SKM-1 treated with dmso at 0.1 percent for 144 hours (cell line): ENCODE measurements around the gene LTBP2.

Experiments used
- DNase-seq: peaks from one replicate; lab custom pipeline; 2025; ENCODE audit not compliant: unreplicated experiment; lab: John Stamatoyannopoulos, UW

Gene LTBP2

DNA sequence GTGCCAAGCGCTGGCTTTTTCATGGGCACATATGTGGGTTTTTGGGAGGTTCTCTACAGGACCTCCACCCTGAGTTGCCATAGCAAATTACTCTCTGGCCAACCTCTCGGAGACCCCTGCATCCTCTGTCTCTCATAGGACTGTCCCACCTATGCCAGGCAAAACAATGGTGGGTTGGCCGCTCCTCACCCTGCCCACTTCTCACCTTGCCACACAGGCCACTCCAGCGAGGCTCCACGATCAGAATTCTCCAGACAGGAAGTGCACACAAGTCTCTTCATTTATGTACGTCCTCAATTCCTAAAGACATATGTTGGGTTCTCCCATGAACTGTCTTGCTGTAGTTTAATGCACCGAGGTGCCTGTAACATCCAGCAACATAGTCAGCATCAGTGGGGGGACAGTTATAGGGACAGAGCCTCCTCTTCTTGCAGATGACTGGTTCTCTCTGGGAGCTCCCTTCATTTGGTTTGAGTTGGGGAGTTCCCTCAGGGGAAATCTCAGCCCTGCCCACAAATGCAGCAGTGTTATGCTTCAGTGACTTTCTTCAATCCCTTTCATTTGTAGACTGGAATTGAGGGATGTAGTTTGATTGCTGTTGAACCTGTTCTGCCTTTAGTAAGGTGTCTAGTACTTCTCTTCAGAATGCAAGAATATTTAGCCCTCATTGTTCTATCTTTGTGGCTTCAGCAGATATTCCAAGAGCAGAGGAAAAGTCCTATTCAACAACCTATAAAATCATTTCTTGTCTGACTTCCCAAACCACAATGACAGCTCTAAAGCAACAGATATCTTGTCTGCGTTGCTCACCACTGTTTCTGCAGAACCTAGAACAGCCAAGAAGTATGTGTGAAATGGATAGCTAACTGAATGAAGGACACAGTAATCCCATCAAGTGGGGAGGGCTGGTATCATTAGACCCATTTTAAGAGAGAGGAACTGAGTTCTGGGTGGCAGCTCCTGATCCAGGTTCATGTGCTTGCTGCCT, 2.8 kb upstream of the LTBP2 start:
- DNase-seq: no peak

DNA sequence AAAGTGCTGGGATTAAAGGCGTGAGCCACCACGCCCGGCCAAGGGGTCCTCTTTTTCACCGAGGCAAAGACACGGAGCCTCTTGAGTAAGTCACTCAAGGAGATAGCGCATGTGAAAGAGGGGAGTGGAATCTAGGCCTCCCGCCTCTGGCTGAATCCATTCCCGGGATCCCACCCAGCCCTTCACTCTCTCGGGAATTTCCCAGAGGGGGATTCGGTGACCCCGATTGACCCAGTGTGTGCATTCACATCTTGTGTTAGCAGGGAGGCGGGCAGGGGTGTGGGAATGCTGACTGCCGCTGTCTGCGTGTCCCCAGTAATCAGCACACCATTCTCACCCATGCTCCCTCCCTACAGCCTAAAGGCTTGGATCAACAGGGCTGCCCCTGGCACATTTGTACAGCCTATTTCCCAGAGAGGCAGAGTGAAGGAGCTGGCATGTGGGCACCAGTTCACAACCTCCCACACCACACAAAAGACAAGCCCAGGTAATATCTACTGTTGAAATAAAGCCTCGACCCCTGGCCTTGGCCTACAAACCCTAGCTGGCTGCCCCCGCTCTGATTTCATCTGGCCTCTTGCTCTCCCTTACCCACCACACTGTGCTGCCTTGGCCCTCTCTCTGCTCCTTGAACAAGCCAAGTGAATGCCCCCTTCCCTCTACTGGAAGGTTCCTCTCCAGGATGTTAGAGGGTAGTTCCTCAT, 1.3 kb upstream of the LTBP2 start:
- no peak for DNase-seq

DNA sequence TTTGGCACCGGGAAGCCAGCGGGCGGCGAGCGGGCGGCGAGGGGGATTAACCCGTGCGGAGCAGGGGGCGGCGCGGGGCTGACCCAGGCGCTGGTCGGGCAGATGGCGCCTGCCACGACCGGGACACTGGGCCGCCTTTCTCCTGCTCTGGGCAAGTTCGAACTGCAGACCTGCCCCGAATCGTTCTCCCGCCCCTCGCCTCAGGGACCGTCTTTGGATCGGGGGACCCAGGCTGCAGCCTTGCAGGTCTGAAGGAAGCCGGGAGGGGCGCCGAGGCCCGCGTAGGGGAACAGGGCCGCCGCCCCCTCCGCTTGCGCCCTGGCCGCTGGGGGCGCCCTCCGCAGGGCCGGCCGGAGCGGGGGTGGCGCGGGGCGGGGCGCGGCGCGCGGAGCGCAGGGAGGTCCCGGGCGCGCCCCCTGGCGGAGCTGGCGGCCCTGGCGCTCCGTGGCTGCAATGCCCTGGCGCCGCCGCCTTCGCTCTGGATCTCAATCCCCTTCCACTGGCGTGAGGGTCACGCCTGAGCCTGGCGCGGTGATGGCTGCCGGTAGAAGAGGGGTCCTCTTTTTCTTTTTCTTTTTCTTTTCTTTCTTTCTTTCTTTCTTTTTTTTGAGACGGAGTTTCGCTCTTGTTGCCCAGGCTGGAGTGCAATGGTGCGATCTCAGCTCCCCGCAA, 449 bp upstream of the LTBP2 start:
- peak; percentile 41 for DNase-seq

DNA sequence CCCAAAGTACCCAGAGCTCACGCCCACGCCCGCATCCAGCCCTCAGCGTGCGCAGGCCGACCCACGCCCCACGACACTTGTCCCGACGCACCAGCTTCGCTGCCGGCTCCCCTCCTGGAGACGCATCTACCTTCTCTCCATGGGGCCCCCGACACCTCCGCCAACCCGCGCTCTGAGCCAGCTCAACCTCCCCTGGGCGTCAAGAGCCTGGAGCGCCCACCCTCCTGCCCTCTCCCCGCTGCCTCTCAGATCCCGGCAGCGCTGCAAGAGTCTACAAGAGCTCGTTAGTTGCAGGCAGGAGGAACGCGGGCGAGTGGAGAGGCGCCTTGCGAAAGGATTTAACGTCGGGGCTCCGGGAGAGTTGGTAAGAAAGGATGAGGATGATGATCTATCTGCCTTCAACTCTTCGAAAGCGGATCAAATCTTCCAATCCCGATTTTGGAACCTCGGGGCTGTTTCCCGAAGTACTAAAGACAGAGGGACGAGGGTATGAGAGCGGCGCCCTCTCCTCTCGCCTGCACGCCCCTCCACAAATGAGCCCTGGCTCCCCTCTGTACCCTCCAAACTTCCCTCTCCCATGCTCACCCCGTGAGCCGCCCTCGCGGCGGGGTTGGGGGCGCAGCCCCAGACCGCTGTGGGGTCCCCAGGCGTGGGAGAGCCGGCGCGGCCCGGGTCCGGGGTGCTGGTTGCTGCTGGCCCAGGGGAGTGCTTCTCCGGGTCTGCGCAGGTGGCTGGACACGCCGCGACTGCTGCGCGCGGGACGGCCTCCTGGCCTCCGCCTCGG, 979 bp downstream of the LTBP2 start:
- no peak for DNase-seq

DNA sequence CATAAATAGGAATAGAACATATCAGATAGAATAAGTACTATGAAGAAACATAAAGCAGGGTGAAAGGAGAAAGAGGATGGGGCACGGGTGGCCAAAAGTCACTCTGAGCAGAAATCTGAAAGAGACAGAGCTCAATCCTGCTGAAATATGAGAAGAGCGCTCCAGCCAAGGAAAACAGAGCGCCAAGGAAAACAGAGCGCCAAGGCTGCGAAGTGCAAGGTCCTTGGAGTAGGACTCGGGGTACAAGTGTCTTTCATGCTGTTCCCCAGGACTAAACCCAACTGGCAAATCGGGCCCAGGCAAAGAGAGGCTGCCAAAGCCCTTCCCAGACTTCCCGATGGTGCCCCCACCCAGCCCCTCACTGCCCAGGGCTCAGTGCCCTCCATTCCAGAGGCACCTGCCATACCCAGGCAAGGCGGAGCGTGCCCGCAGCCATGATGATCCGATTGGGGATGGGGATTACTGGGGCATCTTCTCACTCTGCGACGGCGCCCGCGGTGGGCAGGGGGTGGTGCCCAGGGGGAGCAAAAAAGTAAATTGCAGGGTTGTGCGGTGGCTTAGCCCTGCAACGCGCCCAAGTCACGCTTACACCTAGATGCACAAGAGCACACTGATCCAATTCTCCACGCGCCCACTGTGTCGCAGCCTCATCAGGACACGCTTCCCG, 1.7 kb downstream of the LTBP2 start:
- DNase-seq: no peak

DNA sequence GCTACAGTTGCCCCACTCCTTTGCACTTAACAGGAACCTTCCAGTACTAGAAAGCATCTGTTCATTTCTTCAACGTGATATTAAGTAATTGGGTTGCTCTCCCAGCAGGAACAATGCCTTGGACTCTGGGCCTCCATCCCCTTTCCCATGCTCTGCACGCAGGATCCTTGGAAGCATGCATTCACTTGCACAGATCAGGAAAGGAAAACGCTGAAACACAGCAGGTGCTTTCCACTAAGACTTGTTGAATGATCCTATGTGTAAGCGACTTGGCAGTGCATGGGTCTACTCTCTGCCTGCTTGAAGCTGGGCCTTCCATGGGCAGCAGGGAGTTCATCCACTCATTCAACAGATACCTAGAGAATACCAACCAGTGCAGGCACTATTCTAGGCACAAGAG, 2.3 kb downstream of the LTBP2 start:
- no peak for DNase-seq

DNA sequence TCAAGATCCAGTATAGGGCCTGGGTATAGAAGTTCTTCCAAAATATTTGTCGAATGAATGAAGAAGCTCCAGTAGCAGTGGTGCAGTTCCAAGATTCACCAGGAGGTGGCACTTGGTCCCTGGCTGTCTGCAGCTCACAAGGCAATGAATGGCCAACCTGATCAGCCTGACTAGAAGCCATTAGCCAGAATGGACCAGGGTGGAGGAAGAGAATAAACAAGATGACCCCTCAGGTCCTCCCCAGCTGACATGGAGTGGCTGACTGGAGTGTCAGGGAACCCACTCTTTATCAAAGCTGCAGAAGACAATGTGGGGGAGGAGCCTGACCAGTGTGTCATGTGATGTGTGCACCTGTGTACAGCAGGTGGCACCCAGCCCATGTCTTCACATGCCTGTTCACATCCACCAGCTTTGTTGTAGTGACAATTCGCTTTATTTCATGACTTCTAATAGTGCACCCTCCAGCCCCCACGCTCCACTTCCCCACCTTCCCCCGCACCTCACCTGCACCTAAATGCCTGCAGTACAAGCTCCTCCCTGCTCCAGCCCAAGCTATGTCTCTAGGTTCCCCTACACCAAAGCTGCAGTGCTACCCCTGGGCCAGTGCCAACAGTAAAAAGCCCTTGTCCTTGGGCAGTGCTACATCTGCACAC, 3.0 kb downstream of the LTBP2 start:
- DNase-seq: peak; percentile 51

DNA sequence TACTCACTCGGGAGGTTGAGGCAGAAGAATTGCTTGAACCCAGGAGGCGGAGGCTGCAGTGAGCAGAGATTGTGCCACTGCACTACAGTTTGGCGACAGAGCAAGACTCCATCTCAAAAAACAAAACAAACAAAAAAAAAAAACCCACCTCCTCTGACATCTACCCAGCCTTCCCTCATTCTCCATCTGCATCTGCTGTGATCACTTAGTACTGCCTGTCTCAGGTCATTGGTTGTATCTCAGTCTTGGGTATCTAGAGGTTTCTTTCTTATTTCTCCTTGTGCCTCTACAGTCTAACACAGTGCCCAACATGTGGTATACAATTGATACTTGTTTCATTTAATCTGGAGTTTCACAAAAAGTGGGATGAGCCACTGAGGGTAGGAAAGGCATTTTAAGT, 5.3 kb downstream of the LTBP2 start:
- DNase-seq: no peak

DNA sequence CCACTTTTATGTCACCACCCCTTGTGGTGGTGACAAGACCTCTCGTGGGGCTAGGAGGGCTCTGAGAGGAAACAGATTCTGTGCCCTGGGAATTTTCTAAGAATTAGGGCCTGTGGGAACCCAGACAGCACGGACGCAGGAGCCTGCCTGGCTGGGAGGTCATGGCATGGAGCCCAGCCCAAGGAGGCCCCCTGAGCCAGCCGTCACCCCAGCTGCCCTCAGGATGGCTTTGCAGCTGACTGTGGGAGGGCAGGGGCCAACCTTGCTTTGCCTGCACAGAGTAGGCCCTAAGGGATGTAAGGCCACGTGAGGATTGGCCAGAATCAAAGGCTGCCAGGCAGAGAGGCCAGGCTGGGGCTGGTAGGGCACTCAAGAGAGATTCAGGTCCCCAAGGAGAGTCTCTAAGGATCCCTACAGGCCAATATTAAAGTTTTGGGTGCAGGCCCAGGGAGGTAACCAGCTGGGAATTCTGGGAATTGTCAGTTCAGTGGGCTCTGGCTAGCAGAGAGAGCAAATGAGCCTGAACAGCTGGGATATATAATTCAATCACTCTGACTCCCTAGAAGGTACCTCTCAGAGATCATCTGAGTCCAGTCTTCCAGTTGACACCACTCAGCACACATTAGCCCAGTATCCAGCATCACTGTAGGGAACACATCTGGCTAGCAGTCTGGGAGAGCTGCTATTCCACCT, 6.4 kb downstream of the LTBP2 start:
- no peak for DNase-seq

DNA sequence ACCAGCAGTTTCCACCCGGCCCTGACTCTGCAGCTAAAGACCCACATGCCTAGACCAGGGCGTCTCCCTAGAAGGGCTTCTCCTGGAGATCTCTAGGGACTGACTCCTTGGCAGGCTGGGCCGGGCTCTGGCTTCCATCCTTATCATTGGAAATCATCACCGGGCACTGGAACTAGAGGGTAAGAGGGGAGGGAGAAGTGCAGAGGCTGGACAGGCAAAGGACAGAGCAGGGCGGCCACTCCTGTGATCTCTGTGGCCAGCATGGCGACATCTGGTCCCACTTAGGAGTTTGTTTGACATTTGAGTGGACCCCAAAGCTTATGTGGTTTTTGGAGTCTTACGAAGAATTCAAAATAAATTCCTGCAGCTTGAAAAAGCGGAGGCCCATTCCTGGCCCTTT, 7.1 kb downstream of the LTBP2 start:
- DNase-seq: no peak

DNA sequence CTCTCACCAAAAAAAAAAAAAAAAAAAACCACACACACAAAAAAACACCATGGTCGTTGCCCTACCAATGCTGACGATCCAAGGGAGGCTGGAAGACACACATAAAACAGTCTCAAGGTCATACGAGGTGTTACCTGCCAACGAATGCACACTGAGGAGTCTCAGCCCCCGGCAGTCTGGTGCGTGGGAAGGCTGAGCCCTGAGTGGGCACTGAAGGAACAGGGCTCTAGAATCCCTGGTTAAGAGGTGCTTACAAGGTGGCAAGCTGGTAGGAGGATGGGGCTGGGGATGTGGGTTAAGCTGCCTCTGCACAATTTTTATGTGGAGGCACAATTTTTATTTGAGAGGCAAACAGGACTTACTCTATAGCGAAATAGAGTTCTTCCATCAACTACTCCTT, 7.9 kb downstream of the LTBP2 start:
- DNase-seq: no peak

DNA sequence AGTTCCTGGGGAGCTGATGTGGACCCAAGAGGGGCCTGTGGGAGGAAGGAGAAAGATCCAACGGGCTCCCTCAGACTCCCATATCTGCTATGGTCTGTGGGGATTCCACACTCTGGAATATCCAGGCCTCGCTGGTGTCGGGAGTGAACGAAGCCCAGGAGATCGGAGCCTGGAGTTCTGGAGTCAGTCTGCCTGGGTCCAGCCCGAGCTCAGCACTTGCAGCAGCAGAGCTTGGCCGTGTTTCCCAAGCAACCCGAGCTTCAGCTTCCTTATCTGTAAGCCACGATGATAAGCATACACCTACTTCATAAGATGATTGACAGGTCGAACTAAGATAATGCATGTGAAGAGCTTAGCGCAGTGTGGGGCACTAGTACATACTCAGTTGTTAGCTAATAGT, 10.1 kb downstream of the LTBP2 start:
- DNase-seq: no peak

DNA sequence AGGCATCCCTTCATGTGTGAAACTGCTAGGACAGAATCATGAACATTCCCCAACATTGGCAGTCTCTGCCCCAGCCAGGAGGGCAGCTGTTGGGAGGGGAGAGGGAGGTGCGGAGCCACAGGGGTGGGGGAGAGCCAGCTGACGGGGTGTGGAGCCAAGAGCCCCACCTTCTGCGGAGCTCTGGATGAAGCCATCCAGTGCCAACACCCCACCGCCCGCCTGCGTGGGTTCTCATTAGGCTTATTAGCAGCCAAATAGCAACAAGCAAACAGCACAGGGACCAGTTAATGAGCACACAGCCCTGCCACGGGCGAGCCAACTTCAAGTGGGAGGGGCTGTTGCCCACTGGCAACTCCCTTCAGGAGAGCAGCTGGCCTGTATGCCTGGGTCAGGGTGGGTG, 12.1 kb downstream of the LTBP2 start:
- no peak for DNase-seq

DNA sequence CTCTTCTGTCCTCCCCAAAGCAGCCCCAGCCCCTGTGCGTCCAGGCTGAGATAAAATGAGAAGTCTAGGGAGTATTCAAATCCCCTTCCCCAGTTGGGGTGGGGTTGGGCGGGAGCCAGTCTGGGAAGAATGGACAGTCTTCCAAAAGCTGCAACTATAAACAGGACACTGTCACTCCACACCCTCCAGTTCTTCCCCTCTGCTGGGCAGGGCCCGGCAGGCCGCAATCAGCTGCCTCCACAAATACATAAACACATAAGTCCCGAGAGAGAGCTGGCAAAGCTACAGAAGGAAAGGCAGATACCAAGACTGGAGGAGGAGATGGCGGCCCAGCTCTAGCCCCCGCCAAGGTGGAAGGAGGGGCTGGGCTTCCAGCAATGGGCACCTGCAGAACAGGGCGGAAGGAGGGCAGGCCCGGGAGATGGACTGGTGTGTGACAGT, 12.7 kb downstream of the LTBP2 start:
- no peak for DNase-seq

DNA sequence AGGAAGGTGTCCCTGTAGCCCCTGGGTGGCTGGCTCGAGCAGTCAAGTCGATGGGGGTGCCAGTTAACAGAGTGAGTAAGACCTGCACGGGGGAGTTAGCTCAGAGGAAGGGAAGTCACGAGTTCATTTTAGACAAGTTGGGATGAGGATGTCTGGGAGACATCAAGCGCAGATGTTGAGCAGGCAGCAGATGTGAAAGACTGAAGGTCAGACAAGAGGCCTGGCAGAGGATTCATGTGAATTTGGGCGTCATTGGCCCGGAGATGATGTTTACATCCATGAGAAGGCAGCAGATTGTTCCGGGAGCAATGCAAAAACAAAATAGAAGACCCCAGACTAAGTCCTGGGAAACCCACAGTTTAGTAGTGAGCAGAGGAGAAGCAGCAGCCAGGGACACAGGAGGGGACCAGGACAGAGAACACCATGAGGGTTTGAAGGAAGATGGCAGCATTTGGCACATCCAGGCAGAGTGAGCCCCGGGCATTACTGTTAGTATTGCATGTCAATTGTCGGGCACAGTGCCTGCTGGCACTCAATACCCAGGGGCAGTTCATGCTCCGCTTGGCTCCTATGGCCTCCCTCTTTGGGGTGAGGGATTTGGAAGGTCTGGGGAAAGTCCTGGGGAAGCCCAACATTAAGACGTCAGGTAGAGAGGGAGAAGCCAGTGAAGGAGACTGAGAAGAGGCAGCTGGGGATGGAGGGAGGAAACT, 15.1 kb downstream of the LTBP2 start:
- DNase-seq: no peak

DNA sequence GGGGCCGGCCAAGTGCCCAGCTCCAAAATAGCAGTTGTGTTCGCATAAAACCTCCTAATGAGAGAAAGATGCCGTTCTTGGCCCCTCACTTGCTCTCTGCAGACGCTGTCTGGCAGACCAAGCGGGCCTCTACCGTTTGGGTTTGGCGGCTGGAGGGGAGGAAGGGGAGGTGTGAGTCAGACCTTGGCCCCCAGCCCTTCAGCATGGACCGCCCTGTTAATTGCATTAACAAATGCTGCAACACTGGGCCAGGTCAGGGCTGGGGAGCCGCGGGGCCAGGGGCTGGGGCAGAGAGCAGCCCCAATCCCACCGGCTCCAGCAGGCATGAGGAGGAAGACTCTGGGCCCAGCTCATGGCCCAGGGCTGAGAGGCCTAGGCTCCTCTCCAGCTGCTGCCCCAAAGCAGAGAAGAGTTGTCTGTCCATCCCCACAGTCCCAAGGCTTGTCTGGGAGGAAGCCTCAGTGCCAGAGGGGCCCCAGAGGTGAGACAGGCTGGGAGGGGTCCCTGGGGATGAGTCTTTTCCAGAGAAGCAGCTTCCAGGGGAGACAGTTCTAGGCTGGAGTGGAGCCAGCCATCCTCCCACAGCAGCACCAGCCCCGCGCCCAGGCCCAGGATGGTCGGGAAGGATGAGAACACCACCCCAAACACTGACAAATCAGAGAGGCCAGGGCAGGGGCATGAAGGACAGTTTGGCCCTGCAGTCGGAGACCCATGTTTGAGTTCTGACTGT, 16.9 kb downstream of the LTBP2 start:
- no peak for DNase-seq

DNA sequence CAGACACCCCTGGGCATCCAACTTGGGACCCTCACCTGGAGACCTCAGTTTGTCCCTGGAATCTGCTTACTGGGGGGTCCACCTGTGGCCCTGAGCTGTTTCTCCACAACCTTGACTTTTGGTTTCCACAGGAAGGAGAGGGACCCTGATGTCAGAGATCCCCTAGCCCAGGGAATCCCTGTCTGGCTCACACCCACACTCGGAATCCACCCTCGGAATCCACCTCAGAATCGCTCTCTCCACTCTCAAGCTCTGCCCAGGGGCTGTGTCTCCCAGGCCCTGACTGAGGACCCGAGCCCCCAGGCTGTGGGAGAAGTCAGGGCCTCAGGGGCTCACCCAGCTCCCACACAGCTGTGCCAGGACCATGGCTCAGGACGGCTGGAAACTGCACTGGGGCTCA, 17.4 kb downstream of the LTBP2 start:
- no peak for DNase-seq

DNA sequence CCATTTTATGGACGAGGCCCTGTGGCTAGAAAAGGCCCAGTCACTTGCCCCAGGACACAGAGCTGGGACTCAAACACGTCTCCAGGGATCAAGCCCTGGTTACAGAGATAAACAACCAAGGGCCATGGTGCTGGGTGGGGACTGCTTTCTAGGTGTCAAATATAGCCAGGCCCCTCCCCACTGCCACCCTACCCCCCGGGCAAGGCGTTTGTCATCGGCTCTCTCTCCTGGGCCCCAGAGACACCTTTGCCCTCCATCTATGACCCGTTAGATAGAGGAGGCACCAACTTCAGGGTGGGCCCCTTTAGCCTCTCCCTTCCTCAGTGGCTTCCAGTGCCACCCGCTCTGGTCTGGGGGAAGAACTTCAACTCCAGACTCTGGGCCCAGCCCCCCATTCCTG, 18.0 kb downstream of the LTBP2 start:
- DNase-seq: no peak
